NCI-H2081 (cell line): Measurements from ENCODE around the gene APOD.
"Not testable (repeated sequence)": the region's sequence is repeated elsewhere in the genome, so short reads cannot be mapped to it uniquely, and the experiment has no call there.

ENCODE experiments used
- DNase-seq, 2 experiments: peaks; one replicate each; lab custom pipeline; 2025; lab: John Stamatoyannopoulos, UW

The APOD gene

DNA sequence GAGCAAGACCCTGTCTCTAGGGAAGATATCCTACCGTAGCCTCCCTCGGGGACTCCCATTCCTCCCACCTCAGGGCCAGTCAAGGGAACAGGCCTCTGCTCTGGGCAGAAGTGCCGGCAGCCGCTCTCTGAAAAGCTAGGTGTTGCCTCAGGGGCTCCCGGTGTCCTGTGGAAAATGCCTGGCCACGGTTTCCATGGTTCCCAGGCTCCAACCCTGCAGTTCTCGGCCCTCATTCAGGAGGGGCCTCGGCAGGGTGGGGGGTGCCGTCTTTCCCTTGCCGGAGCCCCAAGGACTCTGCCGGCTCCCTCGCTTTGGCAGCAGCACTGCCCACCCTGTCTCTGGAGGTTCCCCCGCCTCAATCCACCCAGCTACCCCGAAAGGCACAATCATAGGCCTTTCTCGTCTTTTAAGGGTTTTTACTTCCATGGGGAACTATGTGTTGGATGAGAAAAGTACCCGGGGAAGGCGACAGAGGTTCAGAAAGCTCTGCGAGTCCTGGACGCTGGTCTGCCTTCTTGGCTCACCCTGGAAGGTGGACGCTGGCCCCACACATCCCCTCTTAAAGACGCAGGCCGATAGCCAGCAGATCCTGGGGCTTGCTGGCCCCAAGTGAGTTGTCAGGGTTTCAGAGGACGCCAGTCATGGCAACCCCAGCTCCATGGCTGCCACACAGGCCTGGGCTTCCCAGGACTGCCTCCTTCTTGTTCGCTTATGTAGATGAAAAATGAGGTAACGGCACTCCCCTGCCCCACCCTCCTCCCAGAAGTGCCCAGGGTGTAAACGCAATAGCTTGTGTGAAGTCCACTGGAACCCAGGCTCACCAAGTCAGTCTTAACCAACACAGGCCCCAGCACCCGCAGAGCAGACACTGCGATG, 34.3 kb upstream of the APOD start:
- DNase-seq, result not testable (repeated sequence)

DNA sequence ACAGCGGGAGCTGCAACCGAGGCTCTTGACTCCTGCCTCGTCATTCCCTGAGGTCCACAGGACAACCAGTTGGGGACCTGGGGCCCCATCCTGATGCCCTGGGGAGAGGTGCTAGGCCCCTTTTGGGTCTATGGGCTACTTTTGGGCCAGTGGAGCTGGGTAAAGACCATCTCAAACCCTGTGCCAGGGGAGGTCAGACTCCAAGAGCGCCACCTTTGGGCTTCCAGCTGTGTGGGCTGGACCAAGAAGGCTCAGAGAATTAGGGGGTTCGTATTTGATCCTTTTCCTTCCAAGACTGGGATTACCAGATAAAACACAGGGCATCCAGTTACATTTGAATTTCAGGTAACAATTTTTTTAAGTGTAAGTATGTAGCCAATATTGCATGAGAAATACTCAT, 33.4 kb upstream of the APOD start:
- DNase-seq, result not testable (repeated sequence)

DNA sequence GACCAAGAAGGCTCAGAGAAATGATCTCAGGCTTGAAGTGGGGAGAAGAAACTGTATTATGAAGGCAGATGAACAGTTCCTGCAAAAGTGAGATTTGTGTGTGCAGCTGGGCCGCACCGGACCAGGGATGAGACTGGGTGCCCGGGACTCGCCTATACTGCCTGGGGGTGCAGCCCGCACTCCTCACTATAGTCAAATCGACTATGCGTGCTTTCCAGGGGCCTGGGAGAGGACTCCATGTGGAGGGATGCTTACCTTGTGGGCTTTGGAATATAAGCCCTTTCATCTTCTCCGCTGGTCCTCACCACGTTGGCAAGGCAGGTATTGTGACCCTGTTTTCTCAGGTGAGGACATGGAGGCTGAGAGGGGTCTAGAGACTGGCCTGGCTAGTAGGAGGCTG, 32.9 kb upstream of the APOD start:
- DNase-seq, result no peak

DNA sequence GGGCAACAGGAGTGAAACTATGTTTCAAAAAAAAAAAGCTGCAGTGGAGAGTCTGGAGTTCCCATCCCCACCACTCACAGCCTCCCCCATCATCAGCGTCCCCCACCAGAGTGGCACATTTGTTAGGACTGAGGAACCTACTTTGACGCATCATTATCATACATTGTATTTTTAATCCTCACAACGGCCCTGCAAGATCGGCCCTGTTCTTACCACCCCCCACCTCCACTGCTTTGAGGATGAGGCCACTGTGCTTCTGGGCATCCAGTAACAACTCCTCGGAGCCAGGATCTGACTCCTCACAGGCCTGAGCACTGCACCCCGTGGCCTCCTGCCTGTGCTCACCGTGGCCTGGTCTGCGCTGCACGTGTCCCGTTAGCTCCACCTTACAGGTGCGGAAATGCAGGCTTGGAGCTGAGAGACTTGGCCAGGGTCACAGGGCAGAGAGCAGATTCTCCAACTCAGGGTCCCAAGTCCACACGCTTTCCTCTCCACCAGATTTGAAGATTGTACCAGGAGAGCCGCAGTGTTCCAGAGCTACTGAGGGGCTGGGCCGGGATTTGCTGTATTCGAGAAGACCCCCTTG, 32.3 kb upstream of the APOD start:
- DNase-seq, result not testable (repeated sequence)

DNA sequence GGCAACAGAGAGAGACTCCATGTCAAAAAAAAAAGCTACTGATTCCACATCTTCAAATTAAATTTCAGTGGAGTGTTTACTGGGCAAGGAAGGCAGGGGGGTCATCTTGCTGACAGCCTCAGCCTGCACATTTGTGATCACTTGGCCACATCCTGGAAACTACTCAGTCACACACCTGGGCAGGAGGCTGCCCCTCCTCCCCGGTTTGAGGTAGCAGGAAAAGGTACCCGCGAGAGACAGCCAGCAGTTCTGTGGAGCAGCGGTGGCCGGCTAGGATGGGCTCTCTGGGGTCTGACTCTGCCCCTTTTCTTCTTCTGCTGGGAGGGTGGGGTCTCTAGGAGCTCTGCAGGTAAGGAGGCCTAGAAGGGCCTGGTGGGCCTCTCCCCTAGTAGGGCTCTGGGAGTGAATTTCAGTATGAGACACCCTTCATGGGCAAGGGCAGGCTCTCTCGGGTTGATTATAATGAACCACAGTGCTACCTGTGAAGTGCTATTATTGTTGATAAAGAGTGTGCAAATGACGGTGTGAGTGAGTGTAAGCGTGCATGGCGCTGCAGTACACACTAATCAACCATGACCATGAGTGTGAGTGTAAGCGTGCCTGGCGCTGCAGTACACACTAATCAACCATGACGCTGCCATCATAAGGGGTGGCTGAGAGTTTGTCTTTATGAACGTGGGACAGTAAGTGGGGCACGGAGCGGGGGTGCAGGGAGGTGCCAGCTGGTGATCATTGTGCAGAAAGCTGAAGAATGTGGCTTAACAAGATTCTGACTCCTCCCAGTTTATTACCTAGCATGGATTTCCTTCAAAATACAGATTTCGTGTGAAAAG, 31.1 kb upstream of the APOD start:
- DNase-seq, result not testable (repeated sequence)

DNA sequence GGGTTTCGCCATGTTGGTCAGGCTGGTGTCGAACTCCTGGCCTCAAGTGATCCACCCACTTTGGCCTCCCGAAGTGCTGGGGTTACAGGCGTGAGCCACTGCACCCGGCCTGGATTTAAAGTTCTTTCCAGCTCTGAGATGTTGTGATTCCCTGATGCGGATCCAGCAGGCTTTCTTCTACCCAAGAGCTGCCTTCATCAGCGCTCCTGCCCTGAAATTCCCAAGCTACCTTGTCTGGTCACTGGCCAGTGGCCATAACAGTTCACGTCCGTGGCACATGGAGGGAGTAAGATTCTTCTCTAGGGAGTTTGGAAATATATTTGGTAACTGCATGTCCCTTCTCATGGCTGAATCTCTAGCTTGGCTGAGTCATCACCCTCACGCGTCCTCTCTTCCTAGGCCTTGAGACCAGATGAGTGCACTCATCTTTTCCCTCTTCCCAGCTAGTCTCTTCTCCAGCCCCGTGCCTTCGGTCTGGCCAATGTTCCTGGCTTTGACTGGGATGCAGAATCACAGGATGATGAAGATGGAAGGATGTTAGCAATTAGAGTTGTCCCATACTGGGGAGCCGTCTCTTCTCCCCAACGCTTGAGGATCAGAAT, 29.8 kb upstream of the APOD start:
- no peak for DNase-seq

DNA sequence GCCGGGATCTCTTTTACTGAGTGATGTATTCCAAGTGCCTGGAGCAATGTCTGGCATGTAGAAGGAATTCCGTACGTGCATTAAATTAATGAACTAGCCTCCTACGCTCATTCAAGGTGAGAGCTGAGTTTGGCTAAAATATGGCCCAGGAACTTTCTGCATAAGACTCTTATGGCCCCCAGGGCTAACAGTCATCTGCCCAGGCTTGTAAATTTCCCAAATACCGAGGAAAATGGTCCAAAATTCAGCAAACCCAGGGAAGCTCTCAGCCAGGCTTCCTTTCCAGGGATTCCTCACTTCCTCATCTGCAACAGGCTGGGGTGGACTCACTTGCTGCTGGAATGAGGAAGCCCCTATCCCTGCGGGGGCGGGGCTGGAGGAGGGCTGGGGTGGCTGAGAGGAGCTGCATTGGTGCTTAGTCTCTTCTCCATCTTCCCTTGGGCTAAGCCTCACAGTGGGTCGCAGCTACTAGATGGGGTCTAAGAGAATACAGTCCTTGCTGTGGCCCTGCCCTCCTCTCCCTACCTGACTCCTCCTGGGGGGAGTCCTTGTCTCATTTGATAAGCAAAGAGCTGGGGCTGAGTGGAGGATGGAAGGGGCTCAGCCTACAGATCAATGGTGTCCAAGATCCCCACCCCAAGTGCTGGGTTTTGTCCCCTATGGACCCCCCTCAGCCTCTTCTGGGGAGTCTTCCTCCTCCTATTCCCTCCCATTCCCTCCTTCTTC, 28.5 kb upstream of the APOD start:
- no peak for DNase-seq

DNA sequence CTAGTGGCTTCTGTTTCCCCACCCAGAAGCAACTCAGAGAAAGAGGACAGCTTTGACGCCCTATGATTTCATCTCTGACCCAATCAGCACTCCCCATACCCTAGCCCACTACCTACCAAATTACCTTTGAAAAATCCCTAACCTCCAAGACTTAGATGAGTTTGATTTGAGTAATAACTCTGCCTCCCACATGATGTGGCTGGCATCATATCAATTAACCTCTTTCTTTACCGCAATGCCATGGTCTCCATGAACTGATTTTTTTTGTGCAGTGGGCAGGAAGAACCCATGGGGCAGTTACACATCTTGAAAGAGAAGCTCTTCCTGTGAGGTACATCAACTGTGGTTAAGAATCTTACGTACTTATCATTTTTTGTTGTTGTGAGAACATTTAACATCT, 25.5 kb upstream of the APOD start:
- DNase-seq, result no peak

DNA sequence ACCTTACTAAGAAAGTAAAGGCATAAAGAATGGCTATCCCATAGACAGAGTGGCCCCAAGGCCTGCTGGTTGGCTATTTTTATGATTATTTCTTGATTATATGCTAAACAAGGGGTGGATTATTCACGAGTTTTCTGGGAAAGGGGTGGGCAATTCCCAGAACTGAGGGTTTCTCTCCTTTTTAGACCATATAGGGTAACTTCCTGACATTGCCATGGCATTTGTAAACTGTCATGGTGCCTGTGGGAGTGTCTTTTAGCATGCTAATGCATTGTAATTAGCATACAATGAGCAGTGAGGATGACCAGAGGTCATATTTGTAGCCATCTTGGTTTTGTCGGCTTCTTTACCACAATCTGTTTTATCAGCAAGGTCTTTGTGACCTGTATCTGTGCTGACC, 18.0 kb upstream of the APOD start:
- not testable (repeated sequence) for DNase-seq

DNA sequence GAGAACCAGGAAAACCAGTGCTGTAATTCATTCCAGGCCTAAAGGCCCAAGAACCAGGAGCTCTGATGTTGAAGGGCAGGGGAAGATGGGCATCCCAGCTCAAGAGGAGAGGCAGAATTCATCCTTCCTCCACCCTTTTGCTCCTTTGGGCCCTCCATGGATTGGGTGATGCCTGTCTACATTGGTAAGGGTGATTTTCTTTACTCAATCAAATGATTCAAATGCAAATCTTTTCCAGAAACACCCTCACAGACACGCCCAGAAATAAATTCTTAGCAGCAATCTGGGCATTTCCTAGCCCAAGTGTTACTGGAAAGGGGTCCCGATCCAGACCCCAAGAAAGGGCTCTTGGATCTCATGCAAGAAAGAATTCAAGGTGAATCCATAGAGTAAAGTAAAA, 17.6 kb upstream of the APOD start:
- DNase-seq, result no peak

DNA sequence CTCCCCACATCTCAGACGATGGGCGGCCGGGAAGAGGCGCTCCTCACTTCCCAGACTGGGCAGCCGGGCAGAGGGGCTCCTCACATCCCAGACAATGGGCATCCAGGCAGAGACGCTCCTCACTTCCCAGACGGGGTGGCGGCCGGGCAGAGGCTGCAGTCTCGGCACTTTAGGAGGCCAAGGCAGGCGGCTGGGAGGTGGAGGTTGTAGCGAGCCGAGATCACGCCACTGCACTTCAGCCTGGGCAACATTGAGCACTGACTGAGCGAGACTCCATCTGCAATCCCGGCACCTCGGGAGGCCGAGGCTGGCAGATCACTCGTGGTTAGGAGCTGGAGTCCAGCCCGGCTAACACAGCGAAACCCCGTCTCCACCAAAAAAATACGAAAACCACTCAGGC, 16.2 kb upstream of the APOD start:
- not testable (repeated sequence) for DNase-seq

DNA sequence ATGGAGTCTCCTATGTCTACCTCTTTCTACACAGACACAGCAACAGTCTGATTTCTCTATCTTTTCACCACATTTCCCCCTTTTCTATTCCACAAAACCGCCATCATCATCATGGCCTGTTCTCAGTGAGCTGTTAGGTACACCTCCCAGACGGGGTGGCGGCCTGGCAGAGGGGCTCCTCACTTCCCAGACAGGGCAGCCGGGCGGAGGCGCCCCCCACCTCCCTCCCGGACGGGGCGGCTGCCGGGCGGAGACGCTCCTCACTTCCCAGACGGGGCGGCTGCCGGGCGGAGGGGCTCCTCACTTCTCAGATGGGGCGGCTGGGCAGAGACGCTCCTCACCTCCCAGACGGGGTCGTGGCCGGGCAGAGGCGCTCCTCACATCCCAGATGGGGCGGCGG, 15.8 kb upstream of the APOD start:
- not testable (repeated sequence) for DNase-seq

DNA sequence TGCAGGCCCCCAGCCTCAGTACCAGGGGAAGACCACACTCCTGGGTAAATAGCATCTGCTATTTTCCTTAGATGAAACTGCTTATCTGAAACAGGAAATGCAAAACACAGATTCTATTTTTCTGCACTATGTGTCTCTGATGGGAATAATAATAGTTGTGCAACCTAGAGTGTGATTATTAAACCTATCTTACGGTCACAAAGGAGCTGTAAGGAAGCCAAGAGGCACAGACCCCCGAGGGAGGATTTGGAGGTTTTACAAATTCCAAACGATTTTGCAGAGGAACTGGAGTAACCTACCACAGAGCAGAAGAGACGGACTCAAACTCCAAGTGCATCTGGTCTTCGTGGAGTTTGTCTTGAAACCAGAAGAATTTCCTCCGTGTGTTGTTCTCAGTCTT, 14.1 kb upstream of the APOD start:
- no peak for DNase-seq

DNA sequence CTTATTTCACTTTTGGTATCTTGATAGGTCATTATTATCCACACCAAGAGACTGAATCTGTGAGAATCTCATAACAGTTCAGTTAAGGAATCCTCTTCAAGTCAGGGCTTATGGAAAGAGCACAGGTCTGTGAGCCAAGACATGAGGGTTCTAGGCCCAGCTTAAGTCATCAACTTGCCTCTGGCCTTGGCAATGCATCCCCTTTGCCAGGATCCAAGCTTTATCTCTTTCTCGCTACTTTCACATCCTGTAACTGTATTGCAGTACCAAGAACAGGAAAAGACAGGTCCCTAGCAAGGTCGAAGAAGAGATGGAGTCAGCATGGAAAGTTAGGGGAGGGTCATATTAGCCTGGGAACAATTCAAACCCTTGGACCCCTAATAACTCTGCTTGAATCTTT, 13.5 kb upstream of the APOD start:
- no peak for DNase-seq

DNA sequence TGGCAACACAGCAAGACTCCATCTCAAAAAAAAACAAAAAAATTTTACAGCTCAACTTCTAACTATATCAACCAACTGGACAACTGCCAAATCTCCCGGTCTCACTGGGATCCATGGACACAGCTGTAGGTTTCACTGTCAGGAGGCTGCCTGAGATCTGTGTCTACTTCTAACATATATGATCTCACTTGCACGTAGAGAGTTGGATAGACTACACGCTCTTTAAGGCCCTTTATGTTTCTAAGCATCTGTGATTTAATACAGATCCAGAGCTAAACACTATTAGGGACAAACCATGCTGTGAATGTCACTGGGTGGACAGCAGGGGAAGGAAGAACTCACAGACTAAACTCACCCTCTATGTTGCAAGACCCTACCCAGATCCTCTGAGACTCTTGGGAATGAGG, 13.0 kb upstream of the APOD start:
- DNase-seq, result no peak

DNA sequence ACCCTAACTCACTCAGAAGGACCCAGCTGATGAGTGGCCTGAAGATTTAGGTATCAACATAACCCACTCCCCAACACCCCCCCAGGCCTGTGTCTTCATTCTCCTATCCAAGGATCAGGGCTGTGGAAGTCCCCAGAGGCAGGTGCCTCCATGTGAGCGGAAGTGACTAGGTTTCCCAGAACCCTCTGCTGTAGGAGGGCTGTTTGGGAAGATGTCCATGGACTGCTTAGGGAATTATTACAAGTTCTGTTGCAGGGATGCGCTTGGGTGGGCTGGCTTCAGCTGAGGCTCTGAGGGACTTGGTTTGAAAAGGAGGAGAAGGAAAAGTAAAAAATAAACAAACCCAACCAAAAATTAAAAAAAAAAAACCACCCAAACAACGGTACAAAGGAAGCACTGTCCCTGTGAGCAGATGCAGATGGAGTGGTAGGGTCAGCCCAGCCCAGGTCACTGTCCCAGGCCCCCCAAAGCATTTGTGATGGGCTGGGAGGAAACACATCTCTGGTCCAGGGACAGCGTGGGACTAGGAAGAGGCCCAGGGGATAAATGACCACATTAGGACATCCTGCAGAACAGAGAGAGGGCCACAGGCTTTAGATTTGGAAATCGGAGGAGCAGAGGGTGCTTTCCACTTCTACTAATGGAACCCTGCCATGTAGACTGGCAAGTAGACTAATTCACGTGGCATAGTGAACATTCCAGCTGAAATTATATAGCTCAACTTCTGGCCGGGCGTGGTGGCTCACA, 12.2 kb upstream of the APOD start:
- DNase-seq, result no peak

DNA sequence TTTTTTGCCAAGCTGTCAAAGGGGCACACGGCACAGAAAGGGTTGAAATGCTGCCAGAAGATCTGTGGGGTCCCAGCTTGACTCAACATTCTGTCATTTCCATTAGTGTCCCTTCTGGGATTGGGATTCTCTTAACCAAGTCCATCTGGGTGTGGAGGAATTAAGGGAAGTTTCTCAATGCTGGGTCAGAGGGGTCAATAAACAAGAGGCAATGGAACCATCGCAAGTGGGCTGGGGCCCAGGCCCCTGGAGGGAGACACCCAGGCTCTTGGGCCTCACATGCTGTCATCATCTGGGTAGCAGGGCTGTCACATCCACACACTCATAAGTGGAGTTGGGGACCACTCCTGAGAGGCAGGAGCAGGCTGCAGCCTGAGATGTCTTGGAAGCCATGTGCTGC, 8.1 kb upstream of the APOD start:
- DNase-seq, result no peak

DNA sequence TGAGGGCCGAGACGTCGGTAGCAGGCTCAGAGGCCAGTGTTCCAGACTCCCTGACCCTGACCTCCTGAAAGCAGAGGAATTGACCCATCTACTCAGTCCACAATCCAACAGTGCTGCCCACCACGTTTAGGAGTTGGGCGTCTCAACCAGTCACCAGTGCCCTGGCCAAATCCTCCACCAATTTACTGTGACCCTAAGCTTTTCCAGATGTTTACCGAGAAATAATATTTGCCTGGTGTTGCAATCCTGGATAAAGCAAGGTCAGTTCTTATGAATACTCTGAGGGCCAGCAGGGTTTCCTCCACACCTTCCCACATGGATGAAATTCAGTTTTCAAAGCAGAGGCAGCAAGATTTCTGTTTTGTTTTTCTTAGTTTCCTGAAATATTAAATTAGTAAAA, 7.5 kb upstream of the APOD start:
- no peak for DNase-seq

DNA sequence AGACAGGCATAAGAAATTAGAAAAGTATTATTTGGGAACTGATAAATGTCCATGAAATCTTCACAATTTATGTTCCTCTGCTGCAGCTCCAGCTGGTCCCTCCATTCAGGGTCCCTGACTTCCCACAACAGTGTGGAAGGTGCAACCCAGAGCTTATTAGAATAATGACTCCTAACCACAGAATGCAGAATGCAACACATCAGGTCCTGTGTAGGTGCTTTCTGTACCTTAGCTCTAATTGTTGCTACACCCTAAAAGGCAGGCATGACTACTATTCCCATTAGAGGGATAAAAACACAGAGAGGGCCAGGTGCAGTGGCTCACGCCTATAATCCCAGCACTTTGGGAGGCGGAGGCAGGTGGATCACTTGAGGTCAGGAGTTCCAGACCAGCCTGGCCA, 6.6 kb upstream of the APOD start:
- DNase-seq, result not testable (repeated sequence)

DNA sequence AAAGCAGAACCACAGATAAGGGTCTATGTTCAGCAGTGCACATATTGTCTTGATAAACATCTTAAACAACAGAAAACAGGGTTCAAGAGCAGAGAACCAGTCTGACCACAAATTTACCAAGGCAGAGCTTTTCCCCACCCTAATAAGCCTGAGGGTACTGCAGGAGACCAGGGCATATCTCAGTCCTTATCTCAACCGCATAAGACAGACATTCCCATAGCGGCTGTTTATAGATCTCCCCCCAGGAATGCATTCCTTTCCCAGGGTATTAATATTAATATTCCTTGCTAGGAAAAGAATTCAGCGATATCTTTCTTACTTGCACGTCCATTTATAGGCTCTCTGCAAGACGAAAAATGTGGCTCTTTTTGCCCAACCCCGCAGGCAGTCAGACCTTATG, 6.1 kb upstream of the APOD start:
- not testable (repeated sequence) for DNase-seq

DNA sequence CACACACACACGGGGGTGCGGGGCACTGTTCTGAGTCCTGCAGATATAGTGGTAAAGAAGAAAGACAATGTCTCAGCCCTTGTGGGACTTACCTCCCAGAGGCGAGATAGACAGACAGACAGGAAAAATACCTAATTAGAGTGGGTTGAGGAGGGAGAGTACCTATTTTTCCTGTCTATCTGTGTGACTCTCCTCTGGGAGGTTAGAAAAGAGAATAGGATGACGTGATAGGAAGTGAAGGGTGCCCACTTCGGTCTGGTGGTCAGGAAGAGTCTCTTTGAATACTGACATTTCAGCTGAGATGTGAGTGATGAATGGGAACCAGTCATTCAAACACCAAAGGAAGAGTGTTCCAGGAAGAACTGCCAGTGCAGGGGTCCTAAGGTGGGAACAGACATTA, 4.1 kb upstream of the APOD start:
- DNase-seq, result no peak
